ENCODE measurements around the gene PIK3R6. TPM values are rescaled to one million over a fixed set of nuclear protein-coding genes. Genes with fewer than 3 reads are reported as not detected.

PIK3R6 gene
- total and polyA plus RNA-seq, 2 of the 13 experiments (the other 11 are each of a cell fraction or from before 2014, with no cell fraction given): not detected

DNA sequence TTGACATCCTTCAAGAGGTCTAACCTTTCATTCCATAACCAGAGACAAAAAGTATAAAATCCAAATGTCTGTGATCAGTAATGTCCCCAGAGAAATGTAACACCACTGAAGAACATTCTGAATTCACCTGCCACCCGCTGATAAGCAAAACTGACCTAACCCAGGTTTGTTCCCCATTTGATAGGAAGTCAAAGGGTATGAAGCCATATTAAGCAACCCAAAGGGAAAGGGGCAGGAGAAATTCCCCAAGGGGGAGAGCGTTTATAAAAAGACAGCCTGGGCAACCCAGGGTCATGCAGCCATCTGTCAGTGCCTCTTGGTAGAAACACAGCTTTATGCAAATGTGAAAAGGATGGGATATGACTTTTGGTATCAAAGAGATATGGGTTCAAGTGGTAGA is 30.7 kb upstream of the PIK3R6 start:
- Histone ChIP-seq H3K27me3 (ENCODE audit: control insufficient read depth in 1 of 2, insufficient read depth in 2 of 2, low read length in 2 of 2) (peaks cover 8 to 55% of the 10 kb centered on the region in 2 experiments; a peak in 4 of 5 replicates), H3K36me3 (replicated peaks in 1 of 2; ENCODE audit: control insufficient read depth in 1 of 2, insufficient read depth in 2 of 2, low read length in 2 of 2) (no peaks in the 10 kb centered on the region), H3K4me3 (replicated peaks in 1 of 3; ENCODE audit: insufficient read depth in 1 of 3, low read depth in 2 of 3, low read length in 3 of 3) (no peak overlapping the region), H3K4me2 (ENCODE audit: low read depth, low read length) (no peak overlapping the region), H4K20me1 (ENCODE audit: insufficient read depth, low read length) (no peaks in the 10 kb centered on the region), H3K79me2 (ENCODE audit: insufficient read depth, low read length) (no peaks in the 10 kb centered on the region), H3K27ac (ENCODE audit: extremely low read length, insufficient read depth, low read length) (no peak overlapping the region), H3K4me1 (ENCODE audit: insufficient read depth, low read length) (no peaks in the 10 kb centered on the region), H3K9me3 (ENCODE audit: low read length) (no peaks in the 10 kb centered on the region), H2AFZ (ENCODE audit: low read length) (no peak overlapping the region), H3K9ac (ENCODE audit: insufficient read depth, low read depth, low read length) (no peak overlapping the region)
- DNase-seq (ENCODE audit: low spot score) (no peak), FAIRE-seq (no peak), ATAC-seq (no peak)
- in situ Hi-C loops (cut with HindIII; ENCODE audit: extremely low pct_ligation_motif_present, low pct_unique_long_range_greater_than_20kb): loop anchor here (5.0 kb wide), 1 partner anchor 101 kb away; the partner anchor contains the start of gene MFSD6L
- WGBS (ENCODE audit: low lambda C conversion rate): 0% methylated on average over 2 of the region's 2 CpGs
- BruUV-seq (replicated peaks): no TSS peak
- intact Hi-C loops (cut with micrococcal nuclease; ENCODE audit: unreplicated experiment): loop anchor here (5.0 kb wide), 1 partner anchor 96 kb away; no protein-coding TSS in a partner anchor
- POLR2A ChIA-PET: no interaction called here
- TF ChIP-seq KDM5B (CRISPR knock-in tag; IDR thresholded peaks at IDR 0.05; ENCODE audit: borderline replicate concordance): no peak
- TF ChIP-seq, protein P1, sequence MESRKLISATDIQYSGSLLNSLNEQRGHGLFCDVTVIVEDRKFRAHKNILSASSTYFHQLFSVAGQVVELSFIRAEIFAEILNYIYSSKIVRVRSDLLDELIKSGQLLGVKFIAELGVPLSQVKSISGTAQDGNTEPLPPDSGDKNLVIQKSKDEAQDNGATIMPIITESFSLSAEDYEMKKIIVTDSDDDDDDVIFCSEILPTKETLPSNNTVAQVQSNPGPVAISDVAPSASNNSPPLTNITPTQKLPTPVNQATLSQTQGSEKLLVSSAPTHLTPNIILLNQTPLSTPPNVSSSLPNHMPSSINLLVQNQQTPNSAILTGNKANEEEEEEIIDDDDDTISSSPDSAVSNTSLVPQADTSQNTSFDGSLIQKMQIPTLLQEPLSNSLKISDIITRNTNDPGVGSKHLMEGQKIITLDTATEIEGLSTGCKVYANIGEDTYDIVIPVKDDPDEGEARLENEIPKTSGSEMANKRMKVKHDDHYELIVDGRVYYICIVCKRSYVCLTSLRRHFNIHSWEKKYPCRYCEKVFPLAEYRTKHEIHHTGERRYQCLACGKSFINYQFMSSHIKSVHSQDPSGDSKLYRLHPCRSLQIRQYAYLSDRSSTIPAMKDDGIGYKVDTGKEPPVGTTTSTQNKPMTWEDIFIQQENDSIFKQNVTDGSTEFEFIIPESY (CRISPR knock-in tag; IDR thresholded peaks at IDR 0.05): no peak
- CTCF ChIA-PET (ENCODE audit: low intra/inter-chr PET ratio, low total read pairs): no interaction called here

GRCh38 chr17:8896641-8897635 is 29.5 kb upstream of the PIK3R6 start:
- FAIRE-seq: no peak
- Histone ChIP-seq H3K79me2 (ENCODE audit: insufficient read depth, low read length) (no peaks in the 10 kb centered on the region), H4K20me1 (ENCODE audit: insufficient read depth, low read length) (no peaks in the 10 kb centered on the region), H3K4me1 (ENCODE audit: insufficient read depth, low read length) (no peaks in the 10 kb centered on the region), H3K9ac (ENCODE audit: insufficient read depth, low read depth, low read length) (no peak overlapping the region), H3K4me3 (replicated peaks in 1 of 3; ENCODE audit: insufficient read depth in 1 of 3, low read depth in 2 of 3, low read length in 3 of 3) (no peak overlapping the region), H3K27ac (ENCODE audit: extremely low read length, insufficient read depth, low read length) (no peak overlapping the region), H2AFZ (ENCODE audit: low read length) (no peak overlapping the region), H3K27me3 (ENCODE audit: control insufficient read depth in 1 of 2, insufficient read depth in 2 of 2, low read length in 2 of 2) (peaks cover 9 to 66% of the 10 kb centered on the region in 2 experiments; a peak in 4 of 5 replicates), H3K4me2 (ENCODE audit: low read depth, low read length) (no peak overlapping the region), H3K36me3 (replicated peaks in 1 of 2; ENCODE audit: control insufficient read depth in 1 of 2, insufficient read depth in 2 of 2, low read length in 2 of 2) (no peaks in the 10 kb centered on the region), H3K9me3 (ENCODE audit: low read length) (no peaks in the 10 kb centered on the region)
- no peak for ATAC-seq
- WGBS (ENCODE audit: low lambda C conversion rate): 6% methylated on average over 7 of the region's 12 CpGs
- intact Hi-C loops (cut with micrococcal nuclease; ENCODE audit: unreplicated experiment): loop anchor here (5.0 kb wide), 1 partner anchor 95 kb away; no protein-coding TSS in a partner anchor
- CTCF ChIA-PET (ENCODE audit: low intra/inter-chr PET ratio, low total read pairs): no interaction called here
- BruUV-seq (replicated peaks): no TSS peak
- in situ Hi-C loops (cut with HindIII; ENCODE audit: extremely low pct_ligation_motif_present, low pct_unique_long_range_greater_than_20kb): loop anchor here (5.0 kb wide), 1 partner anchor 100 kb away; the partner anchor contains the start of gene MFSD6L
- POLR2A ChIA-PET: no interaction called here
- DNase-seq (ENCODE audit: low spot score): no peak
- TF ChIP-seq RNF219 (CRISPR knock-in tag; IDR thresholded peaks at IDR 0.05) (no peak), ZNF331 (CRISPR knock-in tag; IDR thresholded peaks at IDR 0.05) (no peak), ZFP36L2 (CRISPR knock-in tag; IDR thresholded peaks at IDR 0.05) (no peak), ZKSCAN5 (CRISPR knock-in tag; IDR thresholded peaks at IDR 0.05) (no peak), NR2C2 (CRISPR knock-in tag; IDR thresholded peaks at IDR 0.05; ENCODE audit: borderline replicate concordance) (no peak), ZNF143 (CRISPR knock-in tag; IDR thresholded peaks at IDR 0.05) (no peak)
- TF ChIP-seq, protein P2, sequence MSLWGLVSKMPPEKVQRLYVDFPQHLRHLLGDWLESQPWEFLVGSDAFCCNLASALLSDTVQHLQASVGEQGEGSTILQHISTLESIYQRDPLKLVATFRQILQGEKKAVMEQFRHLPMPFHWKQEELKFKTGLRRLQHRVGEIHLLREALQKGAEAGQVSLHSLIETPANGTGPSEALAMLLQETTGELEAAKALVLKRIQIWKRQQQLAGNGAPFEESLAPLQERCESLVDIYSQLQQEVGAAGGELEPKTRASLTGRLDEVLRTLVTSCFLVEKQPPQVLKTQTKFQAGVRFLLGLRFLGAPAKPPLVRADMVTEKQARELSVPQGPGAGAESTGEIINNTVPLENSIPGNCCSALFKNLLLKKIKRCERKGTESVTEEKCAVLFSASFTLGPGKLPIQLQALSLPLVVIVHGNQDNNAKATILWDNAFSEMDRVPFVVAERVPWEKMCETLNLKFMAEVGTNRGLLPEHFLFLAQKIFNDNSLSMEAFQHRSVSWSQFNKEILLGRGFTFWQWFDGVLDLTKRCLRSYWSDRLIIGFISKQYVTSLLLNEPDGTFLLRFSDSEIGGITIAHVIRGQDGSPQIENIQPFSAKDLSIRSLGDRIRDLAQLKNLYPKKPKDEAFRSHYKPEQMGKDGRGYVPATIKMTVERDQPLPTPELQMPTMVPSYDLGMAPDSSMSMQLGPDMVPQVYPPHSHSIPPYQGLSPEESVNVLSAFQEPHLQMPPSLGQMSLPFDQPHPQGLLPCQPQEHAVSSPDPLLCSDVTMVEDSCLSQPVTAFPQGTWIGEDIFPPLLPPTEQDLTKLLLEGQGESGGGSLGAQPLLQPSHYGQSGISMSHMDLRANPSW (CRISPR knock-in tag; IDR thresholded peaks at IDR 0.05; ENCODE audit: borderline replicate concordance): no peak

All from HepG2 (cell line).